SU-DHL-6 (cell line): ENCODE measurements around the gene MCOLN1.

Source experiments
- H2AFZ ChIP-seq: fragments of 200-600 bp; sonication (generic); 2 replicates; pipeline ENCODE4 v1.6.1; 2014; ENCODE audit warnings: low read depth, mild to moderate bottlenecking, moderate library complexity, mixed read lengths, antibody characterized with exemption, low read length; ENCODE audit not compliant: severe bottlenecking
- H3F3A ChIP-seq: fragments of 200-600 bp; shearing (Covaris generic); 2 replicates; pipeline ENCODE4 v1.6.0; 2016; ENCODE audit warnings: antibody characterized with exemption, mild to moderate bottlenecking; ENCODE audit not compliant: insufficient read depth
- H3K27ac ChIP-seq: fragments of 200-600 bp; sonication (generic); 2 replicates; pipeline ENCODE4 v1.5.1; 2016; ENCODE audit warnings: low read depth, mild to moderate bottlenecking, low read length, moderate library complexity, mixed read lengths
- H3K27me3 ChIP-seq: fragments of 200-600 bp; sonication (generic), shearing (Covaris generic); 2 replicates; pipeline ENCODE4 v1.6.0; 2014; ENCODE audit warnings: mild to moderate bottlenecking, low read length
- H3K36me3 ChIP-seq: fragments of 200-600 bp; sonication (generic); 2 replicates; pipeline ENCODE4 v1.6.1; 2014; ENCODE audit warnings: mild to moderate bottlenecking, low read length, mixed read lengths
- H3K4me2 ChIP-seq: fragments of 300-600, 200-600 bp; shearing (Covaris generic), sonication (generic); 2 replicates; pipeline ENCODE4 v1.6.0; 2014; ENCODE audit warnings: low read length, low read depth, mild to moderate bottlenecking; ENCODE audit not compliant: poor library complexity, severe bottlenecking
- H3K4me3 ChIP-seq: fragments of 200-600 bp; sonication (generic); 2 replicates; pipeline ENCODE4 v1.5.1; 2014; ENCODE audit warnings: antibody characterized with exemption, low read length, mild to moderate bottlenecking, mixed read lengths; ENCODE audit not compliant: insufficient read depth, poor library complexity, severe bottlenecking
- H3K79me2 ChIP-seq: fragments of 200-600 bp; sonication (generic); 2 replicates; pipeline ENCODE4 v1.6.1; 2014; ENCODE audit warnings: mild to moderate bottlenecking, low read length, moderate library complexity; ENCODE audit not compliant: insufficient read depth
- H3K9ac ChIP-seq: fragments of 200-600 bp; sonication (generic); 2 replicates; pipeline ENCODE4 v1.7.0; 2014; ENCODE audit warnings: mild to moderate bottlenecking, low read length
- H3K9me2 ChIP-seq: fragments of 200-600 bp; sonication (generic); replicated peaks from 2 replicates; pipeline ENCODE4 v1.6.1; 2014; ENCODE audit warnings: low read length; ENCODE audit not compliant: insufficient read depth
- H3K9me3 ChIP-seq: fragments of 200-600 bp; sonication (generic); 2 replicates; pipeline ENCODE4 v1.6.1; 2014; ENCODE audit warnings: low read length, mixed read lengths; ENCODE audit not compliant: insufficient read depth
- H4K20me1 ChIP-seq: fragments of 200-600 bp; sonication (generic); 2 replicates; pipeline ENCODE4 v1.6.1; 2014; ENCODE audit warnings: low read depth, mild to moderate bottlenecking, antibody characterized with exemption, low read length, moderate library complexity, mixed read lengths
- EZH2phosphoT487 ChIP-seq: fragments of 200-600 bp; sonication (generic), shearing (Covaris generic); conservative IDR thresholded peaks from 2 replicates; pipeline ENCODE4 v1.6.1; 2018; ENCODE audit warnings: mild to moderate bottlenecking, antibody characterized with exemption, low read length, moderate library complexity, mixed read lengths
- TF ChIP-seq, protein P1 (sequence below): fragments of 200-600 bp; sonication (generic); IDR thresholded peaks from one replicate; pipeline ENCODE4 v1.5.1; 2017; ENCODE audit warnings: antibody characterized with exemption, mild to moderate bottlenecking, low read length, moderate library complexity; ENCODE audit not compliant: insufficient read depth, poor library complexity, severe bottlenecking

MCOLN1 gene

GRCh38 chr19:7579182-7579581 is 56.8 kb downstream of the MCOLN1 start:
- H3F3A ChIP-seq = no peaks in the 10 kb centered on the region
- no peaks in the 10 kb centered on the region for H3K36me3 ChIP-seq
- no peaks in the 10 kb centered on the region for H3K9me3 ChIP-seq
- no peak overlapping the region for H3K4me2 ChIP-seq
- no peak overlapping the region for H3K4me3 ChIP-seq
- no peaks in the 10 kb centered on the region for H3K9me2 ChIP-seq
- no peaks in the 10 kb centered on the region for H4K20me1 ChIP-seq
- H3K27ac ChIP-seq = no peak overlapping the region
- TF ChIP-seq, protein P1, sequence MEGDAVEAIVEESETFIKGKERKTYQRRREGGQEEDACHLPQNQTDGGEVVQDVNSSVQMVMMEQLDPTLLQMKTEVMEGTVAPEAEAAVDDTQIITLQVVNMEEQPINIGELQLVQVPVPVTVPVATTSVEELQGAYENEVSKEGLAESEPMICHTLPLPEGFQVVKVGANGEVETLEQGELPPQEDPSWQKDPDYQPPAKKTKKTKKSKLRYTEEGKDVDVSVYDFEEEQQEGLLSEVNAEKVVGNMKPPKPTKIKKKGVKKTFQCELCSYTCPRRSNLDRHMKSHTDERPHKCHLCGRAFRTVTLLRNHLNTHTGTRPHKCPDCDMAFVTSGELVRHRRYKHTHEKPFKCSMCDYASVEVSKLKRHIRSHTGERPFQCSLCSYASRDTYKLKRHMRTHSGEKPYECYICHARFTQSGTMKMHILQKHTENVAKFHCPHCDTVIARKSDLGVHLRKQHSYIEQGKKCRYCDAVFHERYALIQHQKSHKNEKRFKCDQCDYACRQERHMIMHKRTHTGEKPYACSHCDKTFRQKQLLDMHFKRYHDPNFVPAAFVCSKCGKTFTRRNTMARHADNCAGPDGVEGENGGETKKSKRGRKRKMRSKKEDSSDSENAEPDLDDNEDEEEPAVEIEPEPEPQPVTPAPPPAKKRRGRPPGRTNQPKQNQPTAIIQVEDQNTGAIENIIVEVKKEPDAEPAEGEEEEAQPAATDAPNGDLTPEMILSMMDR = no peak
- H2AFZ ChIP-seq = no peak overlapping the region
- no peaks in the 10 kb centered on the region for H3K27me3 ChIP-seq
- H3K9ac ChIP-seq = no peak overlapping the region
- no peaks in the 10 kb centered on the region for H3K79me2 ChIP-seq

GRCh38 chr19:7582446-7582845 is 60.0 kb downstream of the MCOLN1 start:
- Histone ChIP-seq H3F3A (no peaks in the 10 kb centered on the region), H3K79me2 (no peaks in the 10 kb centered on the region), H3K27ac (no peak overlapping the region), H3K9me2 (no peaks in the 10 kb centered on the region), H2AFZ (no peak overlapping the region), H3K4me3 (no peak overlapping the region), H3K9ac (no peak overlapping the region), H3K36me3 (no peaks in the 10 kb centered on the region), H3K4me2 (no peak overlapping the region), H3K9me3 (no peaks in the 10 kb centered on the region), H3K27me3 (no peaks in the 10 kb centered on the region), H4K20me1 (no peaks in the 10 kb centered on the region)
- TF ChIP-seq, protein P1 = no peak
- TF ChIP-seq EZH2phosphoT487 = no peak
